Tibial nerve (tissue), 4 donors: Measurements from ENCODE around the gene CCDC117. TPM values are rescaled to one million over a fixed set of nuclear protein-coding genes. Genes with fewer than 3 reads are reported as not detected.
A peak's percentile ranks its signal among the peaks of the same experiment; 100 is the strongest.

ENCODE experiments used
- DNase-seq, 2 donors: peaks; one replicate each; pipeline ENCODE4 v3.0.0-alpha.2; 2019; ENCODE audit warnings: low spot score in 2 of 2
- H3K27ac ChIP-seq, 4 donors: fragments of 200-600 bp; sonication (generic) in 3 of 4; one replicate each; pipeline ENCODE4 v1.5.1; 2017 to 2019; ENCODE audit warnings: mild to moderate bottlenecking in 1 of 4
- H3K27me3 ChIP-seq, 2 donors: fragments of 200-600 bp; sonication (generic) in 1 of 2; one replicate each; pipeline versions ENCODE4 v1.5.1 to v1.6.0; 2017 to 2019
- H3K36me3 ChIP-seq, 3 donors: fragments of 200-600 bp; sonication (generic); one replicate each; pipeline ENCODE4 v1.5.1; 2018 to 2019
- H3K4me1 ChIP-seq, 4 donors: fragments of 200-600 bp; sonication (generic) in 3 of 4; one replicate each; pipeline ENCODE4 v1.5.1; 2017 to 2019
- H3K4me3 ChIP-seq, 4 donors: fragments of 200-600 bp; sonication (generic) in 3 of 4; one replicate each; pipeline ENCODE4 v1.5.1; 2017 to 2019; ENCODE audit warnings: mild to moderate bottlenecking in 1 of 4, moderate library complexity in 1 of 4
- H3K9me3 ChIP-seq, 4 donors: fragments of 200-600 bp; sonication (generic) in 3 of 4; one replicate each; pipeline ENCODE4 v1.5.1; 2017 to 2019
- EP300 ChIP-seq, 2 donors: sonication (generic); formaldehyde crosslinking; IDR thresholded peaks; one replicate each; pipeline ENCODE4 v1.6.1; 2017; ENCODE audit warnings: antibody characterized with exemption in 2 of 2, mild to moderate bottlenecking in 1 of 2
- POLR2A ChIP-seq, 2 donors: fragments of 450-650 bp; IDR thresholded peaks; one replicate each; pipeline ENCODE4 v1.6.1; 2017; ENCODE audit warnings: antibody characterized with exemption in 2 of 2, mild to moderate bottlenecking in 2 of 2, moderate library complexity in 2 of 2
- WGBS, 2 donors: methylation state at CpG; one replicate each; pipeline ENCODE4 v1.1.5; 2018; 5-methylcytosine and 5-hydroxymethylcytosine counted together
- total RNA-seq, 4 donors: library from RNA; depleted of rRNA; stranded (reverse); fragments of >200 nt; gene quantifications; one replicate each; pipeline ENCODE4 v1.1.0, GENCODE V29; 2016
- TF ChIP-seq, protein P1 (sequence below), 5 experiments: fragments of 200-600 bp in 3 of 5; fragments of 450-650 bp in 2 of 5; sonication (generic) in 3 of 5; IDR thresholded peaks; one replicate each; pipeline ENCODE4 v1.5.1; 2016 to 2019; ENCODE audit warnings: antibody characterized with exemption in 5 of 5, mild to moderate bottlenecking in 3 of 5, moderate library complexity in 2 of 5

CCDC117 gene
- total RNA-seq, 4 donors from 2014 or later, result 16.7 to 22.4 (median 20.6) TPM

- DNase-seq, result peak in 1 of 2 donors; percentile 39
- peak overlapping the region in 2 of 4 donors; percentile 39 to 51 for H3K27ac ChIP-seq
- no peak overlapping the region for H3K4me3 ChIP-seq
- WGBS, 2 donors, result 34 to 42% methylated on average over 2 of the region's 2 CpGs
- TF ChIP-seq POLR2A (IDR thresholded peaks at IDR 0.05) (no peak), EP300 (IDR thresholded peaks at IDR 0.05) (peak; percentile 46 to 71)
- TF ChIP-seq, protein P1, sequence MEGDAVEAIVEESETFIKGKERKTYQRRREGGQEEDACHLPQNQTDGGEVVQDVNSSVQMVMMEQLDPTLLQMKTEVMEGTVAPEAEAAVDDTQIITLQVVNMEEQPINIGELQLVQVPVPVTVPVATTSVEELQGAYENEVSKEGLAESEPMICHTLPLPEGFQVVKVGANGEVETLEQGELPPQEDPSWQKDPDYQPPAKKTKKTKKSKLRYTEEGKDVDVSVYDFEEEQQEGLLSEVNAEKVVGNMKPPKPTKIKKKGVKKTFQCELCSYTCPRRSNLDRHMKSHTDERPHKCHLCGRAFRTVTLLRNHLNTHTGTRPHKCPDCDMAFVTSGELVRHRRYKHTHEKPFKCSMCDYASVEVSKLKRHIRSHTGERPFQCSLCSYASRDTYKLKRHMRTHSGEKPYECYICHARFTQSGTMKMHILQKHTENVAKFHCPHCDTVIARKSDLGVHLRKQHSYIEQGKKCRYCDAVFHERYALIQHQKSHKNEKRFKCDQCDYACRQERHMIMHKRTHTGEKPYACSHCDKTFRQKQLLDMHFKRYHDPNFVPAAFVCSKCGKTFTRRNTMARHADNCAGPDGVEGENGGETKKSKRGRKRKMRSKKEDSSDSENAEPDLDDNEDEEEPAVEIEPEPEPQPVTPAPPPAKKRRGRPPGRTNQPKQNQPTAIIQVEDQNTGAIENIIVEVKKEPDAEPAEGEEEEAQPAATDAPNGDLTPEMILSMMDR (IDR thresholded peaks at IDR 0.05), result no peak
- peaks cover 0 to 35% (median 13%) of the 10 kb centered on the region in 4 donors for H3K4me1 ChIP-seq
- peaks cover 0 to 10% (median 0%) of the 10 kb centered on the region in 3 donors for H3K36me3 ChIP-seq
- H3K9me3 ChIP-seq, result no peaks in the 10 kb centered on the region
- H3K27me3 ChIP-seq, result no peaks in the 10 kb centered on the region
These were observed 41.5 kb downstream of the CCDC117 start for GRCh38 chr22:28813772-28814518.

GRCh38 chr22:28815111-28815510 lies 42.6 kb downstream of the CCDC117 start:
- H3K4me1 ChIP-seq, result peaks cover 0 to 41% (median 13%) of the 10 kb centered on the region in 4 donors
- H3K27me3 ChIP-seq, result no peaks in the 10 kb centered on the region
- 54 to 73% methylated on average over 6 of the region's 6 CpGs for WGBS, 2 donors
- TF ChIP-seq, protein P1 (IDR thresholded peaks at IDR 0.05), result no peak
- TF ChIP-seq EP300 (IDR thresholded peaks at IDR 0.05) (no peak), POLR2A (IDR thresholded peaks at IDR 0.05) (no peak)
- H3K36me3 ChIP-seq, result peaks cover 0 to 3% (median 0%) of the 10 kb centered on the region in 3 donors
- H3K4me3 ChIP-seq, result no peak overlapping the region
- no peak overlapping the region for H3K27ac ChIP-seq
- H3K9me3 ChIP-seq, result no peaks in the 10 kb centered on the region
- no peak for DNase-seq

GRCh38 chr22:28815729-28816128 lies 43.2 kb downstream of the CCDC117 start:
- WGBS, 2 donors, result 87 to 90% methylated on average over 6 of the region's 6 CpGs
- no peak for DNase-seq
- TF ChIP-seq, protein P1 (IDR thresholded peaks at IDR 0.05), result no peak
- TF ChIP-seq POLR2A (IDR thresholded peaks at IDR 0.05), result no peak
- no peak for TF ChIP-seq EP300 (IDR thresholded peaks at IDR 0.05)
- Histone ChIP-seq H3K36me3 (peaks cover 0 to 3% (median 0%) of the 10 kb centered on the region in 3 donors), H3K4me1 (peaks cover 0 to 41% (median 13%) of the 10 kb centered on the region in 4 donors), H3K27me3 (no peaks in the 10 kb centered on the region), H3K9me3 (no peaks in the 10 kb centered on the region), H3K4me3 (no peak overlapping the region), H3K27ac (no peak overlapping the region)

GRCh38 chr22:28817064-28817463 lies 44.6 kb downstream of the CCDC117 start:
- TF ChIP-seq POLR2A (IDR thresholded peaks at IDR 0.05) (no peak), EP300 (IDR thresholded peaks at IDR 0.05) (no peak)
- TF ChIP-seq, protein P1 (IDR thresholded peaks at IDR 0.05), result no peak

More at GRCh38 chr22:28817064-28817463, 44.6 kb downstream of the CCDC117 start:
- Histone ChIP-seq H3K9me3 (no peaks in the 10 kb centered on the region), H3K4me3 (no peak overlapping the region), H3K4me1 (peaks cover 0 to 30% (median 10%) of the 10 kb centered on the region in 4 donors), H3K36me3 (peaks cover 0 to 9% (median 0%) of the 10 kb centered on the region in 3 donors), H3K27ac (no peak overlapping the region), H3K27me3 (no peaks in the 10 kb centered on the region)
- 94 to 95% methylated on average over 2 of the region's 2 CpGs for WGBS, 2 donors
- DNase-seq, result no peak
